Neural cell (in vitro differentiated cells): Measurements from ENCODE around the gene ZC3H7B. TPM values are rescaled to one million over a fixed set of nuclear protein-coding genes. Genes with fewer than 3 reads are reported as not detected.

Experiments used
- H2AFZ ChIP-seq: fragments of 200-600, 300-800 bp; sonication (generic), shearing (Covaris generic); 2 replicates; pipeline ENCODE4 v1.6.0; 2014; ENCODE audit warnings: low read depth, mild to moderate bottlenecking, antibody characterized with exemption, low read length, moderate library complexity
- H3F3A ChIP-seq: fragments of 200-600 bp; shearing (Covaris generic); 2 replicates; pipeline ENCODE4 v1.6.1; 2016; ENCODE audit warnings: mild to moderate bottlenecking, moderate library complexity, mixed read lengths, antibody characterized with exemption, low read length; ENCODE audit not compliant: insufficient read depth, poor library complexity, severe bottlenecking
- H3K27ac ChIP-seq: fragments of 200-600, 300-800 bp; sonication (generic), shearing (Covaris generic); 2 replicates; pipeline ENCODE4 v1.5.1; 2014; ENCODE audit warnings: mild to moderate bottlenecking, low read length, moderate library complexity
- H3K27me3 ChIP-seq: fragments of 300-800, 200-600 bp; sonication (generic), shearing (Covaris generic); 2 replicates; pipeline ENCODE4 v1.6.0; 2014; ENCODE audit warnings: mild to moderate bottlenecking, low read depth, low read length, moderate library complexity; ENCODE audit not compliant: insufficient read depth
- H3K36me3 ChIP-seq: fragments of 300-800, 200-600 bp; sonication (generic), shearing (Covaris generic); 2 replicates; pipeline ENCODE4 v1.5.1; 2014; ENCODE audit warnings: mild to moderate bottlenecking, antibody characterized with exemption, low read length, moderate library complexity; ENCODE audit not compliant: insufficient read depth
- H3K4me2 ChIP-seq: fragments of 300-800, 200-600 bp; sonication (generic), shearing (Covaris generic); 2 replicates; pipeline ENCODE4 v1.6.0; 2014; ENCODE audit warnings: mild to moderate bottlenecking, low read length
- H3K4me3 ChIP-seq: fragments of 300-800, 200-600 bp; sonication (generic), shearing (Covaris generic); 2 replicates; pipeline ENCODE4 v1.5.1; 2014; ENCODE audit warnings: mild to moderate bottlenecking, low read length, moderate library complexity
- H3K79me2 ChIP-seq: fragments of 200-600 bp; shearing (Covaris generic); replicated peaks from 2 replicates; pipeline ENCODE4 v1.6.0; 2014; ENCODE audit warnings: mild to moderate bottlenecking, low read length, moderate library complexity; ENCODE audit not compliant: insufficient read depth
- H3K9ac ChIP-seq: fragments of 300-800, 200-600 bp; sonication (generic), shearing (Covaris generic); 2 replicates; pipeline ENCODE4 v1.6.1; 2016; ENCODE audit warnings: mild to moderate bottlenecking, low read length, mixed read lengths
- H3K9me2 ChIP-seq: fragments of 200-600 bp; shearing (Covaris generic); 2 replicates; pipeline ENCODE4 v1.6.1; 2016; ENCODE audit warnings: mild to moderate bottlenecking, low read length, mixed read lengths; ENCODE audit not compliant: insufficient read depth
- H3K9me3 ChIP-seq: fragments of 200-600, 300-800 bp; sonication (generic), shearing (Covaris generic); 2 replicates; pipeline ENCODE4 v1.6.1; 2016; ENCODE audit warnings: mild to moderate bottlenecking, mixed run types, low read length, moderate library complexity, mixed read lengths
- H4K20me1 ChIP-seq: fragments of 200-600 bp; shearing (Covaris generic); 2 replicates; pipeline ENCODE4 v1.6.1; 2016; ENCODE audit warnings: mild to moderate bottlenecking, mixed run types; ENCODE audit not compliant: insufficient read depth
- CTCF ChIP-seq: fragments of 450-650 bp; IDR thresholded peaks from 2 replicates; pipeline ENCODE4 v1.5.1; 2014; ENCODE audit warnings: antibody characterized with exemption, mild to moderate bottlenecking, moderate library complexity; ENCODE audit not compliant: poor library complexity, severe bottlenecking
- EP300 ChIP-seq: fragments of 450-650 bp; conservative IDR thresholded peaks from 2 replicates; pipeline ENCODE4 v1.6.1; 2014; ENCODE audit warnings: antibody characterized with exemption, mild to moderate bottlenecking, moderate library complexity; ENCODE audit not compliant: poor library complexity, severe bottlenecking
- EZH2 ChIP-seq: fragments of 200-600, 300-800 bp; shearing (Covaris generic), sonication (generic); IDR thresholded peaks from 2 replicates; pipeline ENCODE4 v1.6.1; 2014; ENCODE audit warnings: antibody characterized with exemption, low read length, borderline replicate concordance, mild to moderate bottlenecking; ENCODE audit not compliant: insufficient read depth, poor library complexity, severe bottlenecking
- MXI1 ChIP-seq: fragments of 450-650 bp; conservative IDR thresholded peaks from 2 replicates; pipeline ENCODE4 v1.6.1; 2014; ENCODE audit warnings: antibody characterized with exemption, mild to moderate bottlenecking; ENCODE audit not compliant: poor library complexity, severe bottlenecking
- POLR2AphosphoS5 ChIP-seq: IDR thresholded peaks from 2 replicates; pipeline ENCODE4 v1.6.1; 2012
- RAD21 ChIP-seq: fragments of 450-650 bp; conservative IDR thresholded peaks from 2 replicates; pipeline ENCODE4 v1.6.1; 2014; ENCODE audit warnings: antibody characterized with exemption, mild to moderate bottlenecking, moderate library complexity
- REST ChIP-seq: IDR thresholded peaks from 2 replicates; pipeline ENCODE4 v1.6.1; 2012; ENCODE audit warnings: borderline replicate concordance
- SMC3 ChIP-seq: fragments of 450-650 bp; conservative IDR thresholded peaks from 2 replicates; pipeline ENCODE4 v1.6.1; 2014; ENCODE audit warnings: antibody characterized with exemption, mild to moderate bottlenecking, moderate library complexity; ENCODE audit not compliant: poor library complexity
- TAF1 ChIP-seq: IDR thresholded peaks from 2 replicates; pipeline ENCODE4 v1.6.1; 2012; ENCODE audit warnings: low read depth
- polyA plus RNA-seq: library from polyadenylated mRNA; depleted of rRNA; stranded (reverse); fragments of >200 nt; gene quantifications from 2 replicates; pipeline ENCODE4 v1.2.3, GENCODE V29; 2014

ZC3H7B gene
- polyA plus RNA-seq, 1 donor from 2014 or later, result 34.6 TPM

- no peak for TF ChIP-seq REST
- no peak for TF ChIP-seq EP300
- no peak for TF ChIP-seq MXI1
- no peak for TF ChIP-seq TAF1
- no peak for TF ChIP-seq POLR2AphosphoS5
- no peak for TF ChIP-seq EZH2
- TF ChIP-seq SMC3, result no peak
- TF ChIP-seq CTCF, result no peak
- TF ChIP-seq RAD21, result no peak
- Histone ChIP-seq H3K9me2 (no peaks in the 10 kb centered on the region), H3K79me2 (no peaks in the 10 kb centered on the region)
These were observed 54.6 kb downstream of the ZC3H7B start for GRCh38 chr22:41355895-41356294.

GRCh38 chr22:41356430-41357028, 55.2 kb downstream of the ZC3H7B start:
- Histone ChIP-seq H3K4me2 (no peak overlapping the region), H3K79me2 (no peaks in the 10 kb centered on the region), H3K36me3 (no peaks in the 10 kb centered on the region), H2AFZ (no peak overlapping the region), H3K9ac (no peak overlapping the region), H3K4me3 (no peak overlapping the region), H3K27ac (no peak overlapping the region), H3F3A (no peaks in the 10 kb centered on the region), H3K27me3 (no peaks in the 10 kb centered on the region), H3K9me2 (no peaks in the 10 kb centered on the region), H4K20me1 (no peaks in the 10 kb centered on the region), H3K9me3 (no peaks in the 10 kb centered on the region)
- TF ChIP-seq EP300 (no peak), POLR2AphosphoS5 (no peak), TAF1 (no peak), RAD21 (no peak), CTCF (no peak), EZH2 (no peak)

More at GRCh38 chr22:41355895-41356294, 54.6 kb downstream of the ZC3H7B start:
- no peak overlapping the region for H2AFZ ChIP-seq
- H3K9me3 ChIP-seq, result no peaks in the 10 kb centered on the region
- no peaks in the 10 kb centered on the region for H3K36me3 ChIP-seq
- no peak overlapping the region for H3K4me3 ChIP-seq
- no peaks in the 10 kb centered on the region for H4K20me1 ChIP-seq
- no peaks in the 10 kb centered on the region for H3K27me3 ChIP-seq
- H3K9ac ChIP-seq, result no peak overlapping the region
- H3K27ac ChIP-seq, result no peak overlapping the region
- no peak overlapping the region for H3K4me2 ChIP-seq
- no peaks in the 10 kb centered on the region for H3F3A ChIP-seq
